ENCODE data around the gene ZDHHC24.
A peak's percentile ranks its signal among the peaks of the same experiment; 100 is the strongest.
"Not testable (repeated sequence)": the region's sequence is repeated elsewhere in the genome, so short reads cannot be mapped to it uniquely, and the experiment has no call there.

Gene ZDHHC24

GRCh38 chr11:66543263-66544107 lies 2.4 kb downstream of the ZDHHC24 start:
- peak; percentile 70 for DNase-seq

DNA sequence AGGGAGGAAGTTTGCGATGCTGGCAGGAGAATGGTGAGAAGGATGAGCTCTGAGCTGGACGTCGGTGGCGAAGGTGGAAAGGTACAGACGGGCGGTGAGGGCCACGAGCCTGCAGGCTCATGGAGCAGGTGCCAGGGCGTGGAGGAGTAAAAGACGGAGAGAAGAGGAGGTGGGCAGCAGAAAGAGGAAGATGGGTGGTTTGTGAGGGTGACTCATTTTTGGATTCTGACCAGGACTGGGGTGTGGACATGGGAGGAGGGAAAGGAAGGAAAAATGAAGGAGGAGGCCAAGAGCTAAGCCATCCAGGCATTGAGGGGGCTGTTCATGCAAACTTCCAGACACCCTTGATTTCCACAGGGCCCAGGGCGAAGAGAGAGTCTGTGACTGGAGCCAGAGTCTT lies 3.5 kb downstream of the ZDHHC24 start:
- no peak for DNase-seq

DNA sequence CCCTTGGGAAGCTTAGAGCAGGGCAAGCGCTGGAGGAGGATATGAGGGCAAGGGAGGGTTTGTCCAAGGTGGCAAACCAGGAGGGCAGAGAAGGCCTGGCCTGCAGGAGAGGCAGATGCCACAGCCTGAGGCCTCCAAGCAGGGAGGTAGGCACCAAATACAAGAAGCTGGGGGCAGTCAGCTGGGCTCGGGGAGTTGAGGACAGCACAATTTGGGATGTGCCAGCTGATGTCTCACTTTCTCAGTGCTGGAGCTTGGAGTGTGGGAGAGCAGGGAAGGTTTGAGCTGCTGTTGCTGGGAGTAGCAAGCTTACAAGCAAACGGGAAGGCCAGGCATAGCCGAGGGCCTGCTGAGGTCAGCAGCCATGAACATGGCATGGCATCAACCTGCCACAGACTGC lies 4.0 kb downstream of the ZDHHC24 start:
- DNase-seq, result no peak

DNA sequence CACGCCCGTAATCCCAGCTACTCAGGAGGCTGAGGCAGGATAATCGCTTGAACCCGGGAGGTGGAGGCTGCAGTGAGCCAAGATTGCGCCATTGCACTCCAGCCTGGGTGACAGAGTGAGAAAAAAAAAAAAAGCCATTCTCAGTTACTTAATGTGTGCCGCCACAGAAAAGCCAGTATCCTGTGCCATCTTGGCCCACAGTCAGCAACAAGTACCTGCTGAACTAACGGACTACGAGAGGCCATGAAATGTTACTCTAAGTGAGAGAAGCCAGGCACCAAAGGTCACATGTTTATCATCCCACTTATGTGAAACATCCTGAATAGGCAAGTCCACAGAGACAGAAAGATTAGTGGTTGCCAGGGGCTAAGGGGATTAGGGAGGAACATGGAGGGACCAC lies 5.2 kb downstream of the ZDHHC24 start:
- DNase-seq, result not testable (repeated sequence)

DNA sequence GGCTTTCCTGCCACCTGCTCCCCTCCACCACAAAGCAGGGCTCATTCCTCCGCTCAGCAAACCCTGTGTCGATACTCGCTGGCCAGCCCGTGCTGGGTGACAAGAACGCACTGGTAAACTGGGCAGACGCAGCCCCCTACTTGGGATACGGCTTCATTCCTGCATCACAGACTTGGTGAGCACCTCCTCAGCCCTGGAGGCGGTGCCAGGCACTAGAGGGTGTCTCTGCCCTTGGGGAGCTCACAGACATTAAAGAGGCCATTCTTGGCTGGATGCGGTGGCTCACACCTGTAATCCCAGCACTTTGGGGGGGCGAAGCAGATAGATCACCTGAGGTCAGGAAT lies 6.0 kb downstream of the ZDHHC24 start:
- DNase-seq, result no peak

DNA sequence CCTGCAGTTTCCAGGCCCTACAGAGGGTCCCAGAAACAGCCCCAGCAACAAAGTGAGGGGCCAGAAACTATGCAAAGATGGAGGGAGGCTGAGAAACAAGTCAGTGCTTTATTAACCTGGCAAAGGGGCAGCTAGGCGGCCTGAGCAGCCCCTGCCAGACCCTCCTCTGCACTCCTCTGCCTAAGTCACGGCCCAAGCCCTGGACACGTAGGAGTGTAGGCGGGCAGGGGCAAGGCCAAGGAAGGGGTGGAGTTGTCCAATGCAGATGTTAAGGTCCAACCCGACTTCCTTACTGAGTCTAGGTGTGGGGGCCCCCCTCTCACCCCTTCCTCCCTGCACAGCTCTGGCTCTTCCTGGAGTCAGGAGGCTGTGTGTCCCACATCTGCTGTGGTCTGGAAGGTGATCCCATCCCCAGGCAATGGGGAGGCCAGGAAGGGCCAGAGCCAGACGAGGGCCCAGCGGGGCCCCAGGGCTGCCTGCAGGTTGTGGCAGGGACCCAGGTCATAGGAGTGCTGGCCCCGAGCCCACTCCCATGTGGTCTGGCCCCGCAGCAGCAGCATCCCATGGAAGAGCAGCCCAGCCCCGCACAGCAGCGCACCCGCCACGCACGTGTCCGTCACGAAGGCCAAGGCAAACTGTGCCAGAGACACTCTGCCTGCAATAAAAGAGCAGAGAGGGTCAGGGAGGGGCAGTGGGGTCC lies 6.5 kb downstream of the ZDHHC24 start:
- no peak for DNase-seq

- no peak for DNase-seq
Measured at GRCh38 chr11:66532784-66533183, 13.1 kb downstream of the ZDHHC24 start.

DNA sequence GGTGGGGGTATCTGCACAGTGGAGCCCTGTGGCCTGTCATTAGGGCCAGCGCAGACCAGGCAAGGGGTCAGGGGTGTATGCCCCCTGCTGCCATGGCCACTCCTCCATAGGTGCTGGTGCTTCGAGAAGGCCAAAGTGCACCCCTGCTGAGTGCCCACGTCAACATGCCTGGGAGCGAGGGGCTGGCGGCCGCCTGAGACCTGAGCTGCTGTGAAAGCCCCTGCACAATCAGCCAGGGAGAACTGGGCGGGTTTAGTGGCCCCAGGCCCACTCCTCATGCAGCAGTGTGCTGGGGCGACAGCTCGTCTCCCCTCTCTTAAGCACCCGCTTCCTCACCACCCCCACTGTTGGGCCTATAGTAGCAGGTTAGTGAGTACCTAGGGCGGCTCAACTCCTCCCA lies 14.0 kb downstream of the ZDHHC24 start:
- no peak for DNase-seq

DNA sequence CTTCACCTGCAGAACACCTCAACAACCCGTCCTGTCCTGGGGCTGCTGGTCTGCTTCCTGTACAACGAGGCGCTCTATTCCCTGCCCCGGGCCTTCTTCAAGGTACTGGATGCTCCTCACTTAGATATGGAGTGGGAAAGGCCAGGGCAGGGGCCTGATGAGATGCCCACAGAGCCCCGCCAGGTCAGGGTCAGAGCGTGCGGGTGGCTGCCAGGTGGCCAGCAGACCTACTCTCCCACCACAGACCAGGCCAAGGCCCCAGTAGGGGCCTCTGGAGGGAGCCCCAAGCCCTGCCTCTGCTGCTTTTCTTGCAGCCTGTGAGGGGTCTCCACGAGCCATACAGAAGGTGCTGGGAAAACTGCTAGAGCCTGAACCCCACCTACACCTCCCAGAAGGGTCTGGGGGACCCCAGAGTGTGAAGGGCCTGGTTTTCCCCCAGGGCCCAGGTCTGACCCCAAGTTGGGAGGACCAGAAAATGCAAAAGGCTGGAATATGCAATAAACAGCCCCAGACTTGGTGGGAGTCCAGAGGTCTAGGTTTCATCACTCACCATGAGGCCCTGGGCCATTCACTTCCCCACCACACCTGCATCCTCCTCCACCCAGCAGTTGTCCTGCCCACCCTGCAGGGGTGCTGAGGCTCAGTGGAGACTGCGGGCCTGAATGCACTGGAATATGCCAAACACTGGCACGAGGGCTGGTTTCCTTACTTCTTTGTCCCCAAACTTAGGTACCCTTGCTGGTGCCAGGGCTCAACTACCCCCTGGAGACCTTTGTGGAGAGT lies 14.7 kb downstream of the ZDHHC24 start:
- no peak for DNase-seq

GRCh38 chr11:66529655-66530054 lies 16.2 kb downstream of the ZDHHC24 start:
- DNase-seq, result no peak

- DNase-seq, result no peak
Measured at GRCh38 chr11:66529069-66529468, 16.8 kb downstream of the ZDHHC24 start.

- DNase-seq, result no peak
Measured at GRCh38 chr11:66524304-66525040, 21.4 kb downstream of the ZDHHC24 start.

- DNase-seq, result no peak
Measured at GRCh38 chr11:66523611-66524010, 22.2 kb downstream of the ZDHHC24 start.

GRCh38 chr11:66510990-66511339 lies 34.9 kb downstream of the ZDHHC24 start:
- DNase-seq, result no peak

DNA sequence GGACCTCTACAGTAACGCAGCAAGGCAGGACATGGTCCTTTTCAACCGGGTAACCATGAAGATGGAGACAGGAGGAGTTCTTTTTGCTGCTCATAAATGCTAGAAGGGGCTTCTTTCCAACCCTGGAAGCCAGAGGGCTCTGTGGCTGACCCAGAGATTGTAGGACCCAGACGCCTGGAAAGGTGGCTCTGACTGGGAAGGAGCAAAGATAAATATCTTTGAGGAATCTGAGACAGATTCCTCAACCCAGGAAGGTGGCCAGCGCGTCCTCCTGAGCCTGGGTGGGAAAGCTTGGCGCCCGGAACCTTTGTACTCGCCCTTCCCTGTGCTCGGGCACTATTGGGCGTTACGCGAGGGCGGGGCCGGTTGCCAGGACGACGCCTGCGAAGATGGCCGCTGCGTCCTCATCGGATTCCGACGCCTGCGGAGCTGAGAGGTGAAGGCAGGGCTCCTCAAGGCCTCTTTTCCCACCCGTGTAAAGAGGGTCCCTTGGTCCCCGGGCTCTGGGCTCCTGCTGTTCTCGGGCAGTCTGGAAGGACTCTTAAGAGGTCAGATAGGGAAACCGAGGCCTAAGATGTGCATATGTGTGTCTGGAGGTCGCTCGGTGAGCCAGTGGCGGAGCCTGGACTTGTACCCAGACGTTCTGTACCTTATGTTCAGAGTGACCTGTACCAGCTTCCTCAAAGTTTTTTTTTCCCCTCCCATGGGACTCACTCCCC lies 35.4 kb downstream of the ZDHHC24 start, which contains the start of gene BBS1:
TSS of gene BBS1 (plus strand) at position 365 of the 719 bp plus-strand sequence. CDS start at position 390, 25 bp downstream.
- peak; percentile 84 for DNase-seq

GRCh38 chr11:66509131-66509561 lies 36.7 kb downstream of the ZDHHC24 start:
- peak; percentile 14 for DNase-seq

DNA sequence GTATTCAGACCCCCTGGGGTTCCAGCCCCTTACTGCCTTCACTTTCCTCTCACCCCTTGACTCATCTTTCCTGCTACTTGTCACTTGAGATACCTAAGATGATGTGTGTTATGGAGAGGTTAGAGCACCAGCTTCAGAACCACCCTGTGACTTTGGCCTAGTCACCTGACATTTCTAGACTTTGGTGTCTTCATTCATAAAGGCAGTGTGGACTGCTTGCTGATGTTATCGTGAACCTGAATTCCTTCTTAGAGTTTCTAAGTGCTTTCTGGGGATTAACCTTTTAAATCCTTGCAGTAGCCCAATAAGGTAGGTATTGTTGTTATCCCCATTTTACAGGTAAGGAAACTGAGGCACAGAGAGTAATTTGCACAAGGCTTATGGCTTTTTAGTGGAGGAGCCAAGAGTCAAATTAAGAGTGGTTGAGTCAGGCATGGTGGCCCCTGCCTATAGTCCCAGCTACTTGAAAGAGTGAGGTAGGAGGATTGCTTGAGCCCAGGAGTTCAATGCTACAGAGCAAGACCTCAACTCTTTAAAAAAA lies 40.5 kb downstream of the ZDHHC24 start:
- no peak for DNase-seq

DNA sequence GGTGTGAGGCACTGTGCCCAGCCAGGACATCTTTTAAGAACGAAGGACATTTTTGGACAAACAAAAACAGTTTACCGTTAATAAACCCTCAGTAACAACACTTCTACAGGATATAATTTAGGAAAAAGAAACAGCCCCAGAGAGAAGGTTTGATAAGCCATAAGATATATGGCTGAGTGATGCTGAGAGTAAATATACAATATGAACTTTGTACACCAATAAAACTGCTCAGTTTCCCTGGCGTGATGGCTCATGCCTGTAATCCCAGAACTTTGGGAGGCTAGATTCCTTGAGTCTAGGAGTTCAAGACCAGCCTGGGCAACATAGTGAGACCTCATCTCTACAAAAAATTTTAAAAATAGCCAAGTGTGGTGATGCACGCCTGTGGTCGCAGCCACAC lies 47.3 kb downstream of the ZDHHC24 start:
- no peak for DNase-seq

GRCh38 chr11:66497206-66497605 lies 48.6 kb downstream of the ZDHHC24 start:
- no peak for DNase-seq

DNA sequence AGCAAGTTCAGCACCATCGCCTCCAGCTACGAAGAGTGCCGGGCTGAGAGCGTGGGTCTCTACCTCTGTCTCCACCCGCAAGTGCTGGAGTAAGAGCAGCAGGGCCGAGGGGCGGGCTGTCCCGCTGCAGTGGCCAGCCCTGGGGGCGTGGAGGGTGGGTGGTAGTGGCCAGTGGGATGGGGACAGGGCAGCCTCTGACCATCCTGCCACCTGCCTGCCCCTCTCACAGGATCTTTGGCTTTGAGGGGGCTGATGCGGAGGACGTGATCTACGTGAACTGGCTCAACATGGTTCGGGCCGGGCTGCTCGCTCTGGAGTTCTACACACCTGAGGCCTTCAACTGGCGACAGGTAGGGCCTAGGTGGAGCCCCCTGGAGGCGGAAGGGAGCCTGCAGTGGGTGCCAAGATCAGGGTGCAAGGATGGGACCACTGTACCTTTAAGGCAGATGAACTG lies 50.4 kb downstream of the ZDHHC24 start:
- DNase-seq, result no peak

DNA sequence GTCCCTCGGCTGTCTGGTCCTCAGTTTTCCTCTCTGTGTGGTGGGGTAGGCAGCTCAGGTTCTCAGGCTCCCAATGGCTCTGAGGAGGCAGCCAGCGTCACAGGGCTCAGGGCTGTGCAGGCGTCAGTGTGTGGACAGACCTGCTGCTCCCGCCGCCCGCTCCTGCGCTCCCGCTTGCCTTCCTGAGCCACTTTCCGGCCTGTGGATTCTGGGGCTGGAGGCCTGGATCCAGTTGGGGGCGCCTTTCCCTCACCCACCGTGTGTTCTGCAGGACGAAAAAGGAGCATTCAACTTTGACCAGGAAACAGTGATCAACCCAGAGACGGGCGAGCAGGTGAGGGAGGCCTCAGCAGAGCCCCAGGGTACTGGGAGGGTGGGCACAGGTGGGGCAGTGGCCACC lies 50.9 kb downstream of the ZDHHC24 start:
- no peak for DNase-seq

- DNase-seq, result no peak
Measured at GRCh38 chr11:66494458-66494857, 51.4 kb downstream of the ZDHHC24 start.

Measured in activated CD4-positive, alpha-beta T cell treated with anti-CD3 and anti-CD28 coated beads, Interleukin-2, Interleukin-6, amounts not matched to agents 100 ng/mL and 50 ng/mL, durations not matched to agents 16 hours and 8 hours (primary cell).